ENCODE results near the gene SURF6. TPM values are rescaled to one million over a fixed set of nuclear protein-coding genes. Genes with fewer than 3 reads are reported as not detected.

Gene SURF6
- total RNA-seq, 1 experiment from 2014 or later = 16.1 TPM

GRCh38 chr9:133282464-133283238, 53.3 kb downstream of the SURF6 start:
- BruUV-seq (replicated peaks) = no TSS peak
- ChIA-PET POLR2A (no interaction called here), CTCF (no interaction called here)
- Histone ChIP-seq H3K4me3 (ENCODE audit: low read depth in 2 of 2, low read length in 2 of 2) (no peak overlapping the region), H3K9me3 (ENCODE audit: control insufficient read depth, insufficient read depth, low read depth, low read length) (no peaks in the 10 kb centered on the region), H3K27me3 (ENCODE audit: control insufficient read depth, insufficient read depth, low read length) (no peaks in the 10 kb centered on the region), H3K4me1 (ENCODE audit: control insufficient read depth, insufficient read depth, low read length) (no peaks in the 10 kb centered on the region), H3K27ac (ENCODE audit: low read length) (no peak overlapping the region), H3K36me3 (ENCODE audit: control insufficient read depth, insufficient read depth, low read length) (no peaks in the 10 kb centered on the region)
- no peak for DNase-seq (ENCODE audit: low read depth, low spot score)
- TF ChIP-seq TCF7L2 (IDR thresholded peaks at IDR 0.05; ENCODE audit: low read depth, low read length) (no peak), SIN3A (IDR thresholded peaks at IDR 0.05; ENCODE audit: borderline replicate concordance, insufficient read depth, low read depth, low read length) (no peak), POLR2AphosphoS5 (IDR thresholded peaks at IDR 0.05; ENCODE audit: low read depth, low read length) (no peak)
- TF ChIP-seq, protein P1, sequence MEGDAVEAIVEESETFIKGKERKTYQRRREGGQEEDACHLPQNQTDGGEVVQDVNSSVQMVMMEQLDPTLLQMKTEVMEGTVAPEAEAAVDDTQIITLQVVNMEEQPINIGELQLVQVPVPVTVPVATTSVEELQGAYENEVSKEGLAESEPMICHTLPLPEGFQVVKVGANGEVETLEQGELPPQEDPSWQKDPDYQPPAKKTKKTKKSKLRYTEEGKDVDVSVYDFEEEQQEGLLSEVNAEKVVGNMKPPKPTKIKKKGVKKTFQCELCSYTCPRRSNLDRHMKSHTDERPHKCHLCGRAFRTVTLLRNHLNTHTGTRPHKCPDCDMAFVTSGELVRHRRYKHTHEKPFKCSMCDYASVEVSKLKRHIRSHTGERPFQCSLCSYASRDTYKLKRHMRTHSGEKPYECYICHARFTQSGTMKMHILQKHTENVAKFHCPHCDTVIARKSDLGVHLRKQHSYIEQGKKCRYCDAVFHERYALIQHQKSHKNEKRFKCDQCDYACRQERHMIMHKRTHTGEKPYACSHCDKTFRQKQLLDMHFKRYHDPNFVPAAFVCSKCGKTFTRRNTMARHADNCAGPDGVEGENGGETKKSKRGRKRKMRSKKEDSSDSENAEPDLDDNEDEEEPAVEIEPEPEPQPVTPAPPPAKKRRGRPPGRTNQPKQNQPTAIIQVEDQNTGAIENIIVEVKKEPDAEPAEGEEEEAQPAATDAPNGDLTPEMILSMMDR (IDR thresholded peaks at IDR 0.05) = no peak
- TF ChIP-seq, protein P2, sequence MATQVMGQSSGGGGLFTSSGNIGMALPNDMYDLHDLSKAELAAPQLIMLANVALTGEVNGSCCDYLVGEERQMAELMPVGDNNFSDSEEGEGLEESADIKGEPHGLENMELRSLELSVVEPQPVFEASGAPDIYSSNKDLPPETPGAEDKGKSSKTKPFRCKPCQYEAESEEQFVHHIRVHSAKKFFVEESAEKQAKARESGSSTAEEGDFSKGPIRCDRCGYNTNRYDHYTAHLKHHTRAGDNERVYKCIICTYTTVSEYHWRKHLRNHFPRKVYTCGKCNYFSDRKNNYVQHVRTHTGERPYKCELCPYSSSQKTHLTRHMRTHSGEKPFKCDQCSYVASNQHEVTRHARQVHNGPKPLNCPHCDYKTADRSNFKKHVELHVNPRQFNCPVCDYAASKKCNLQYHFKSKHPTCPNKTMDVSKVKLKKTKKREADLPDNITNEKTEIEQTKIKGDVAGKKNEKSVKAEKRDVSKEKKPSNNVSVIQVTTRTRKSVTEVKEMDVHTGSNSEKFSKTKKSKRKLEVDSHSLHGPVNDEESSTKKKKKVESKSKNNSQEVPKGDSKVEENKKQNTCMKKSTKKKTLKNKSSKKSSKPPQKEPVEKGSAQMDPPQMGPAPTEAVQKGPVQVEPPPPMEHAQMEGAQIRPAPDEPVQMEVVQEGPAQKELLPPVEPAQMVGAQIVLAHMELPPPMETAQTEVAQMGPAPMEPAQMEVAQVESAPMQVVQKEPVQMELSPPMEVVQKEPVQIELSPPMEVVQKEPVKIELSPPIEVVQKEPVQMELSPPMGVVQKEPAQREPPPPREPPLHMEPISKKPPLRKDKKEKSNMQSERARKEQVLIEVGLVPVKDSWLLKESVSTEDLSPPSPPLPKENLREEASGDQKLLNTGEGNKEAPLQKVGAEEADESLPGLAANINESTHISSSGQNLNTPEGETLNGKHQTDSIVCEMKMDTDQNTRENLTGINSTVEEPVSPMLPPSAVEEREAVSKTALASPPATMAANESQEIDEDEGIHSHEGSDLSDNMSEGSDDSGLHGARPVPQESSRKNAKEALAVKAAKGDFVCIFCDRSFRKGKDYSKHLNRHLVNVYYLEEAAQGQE (IDR thresholded peaks at IDR 0.05; ENCODE audit: insufficient read depth in 1 of 2, low read depth in 2 of 2, low read length in 1 of 2) = no peak
- in situ Hi-C loops (cut with HindIII; ENCODE audit: low pct_unique_long_range_greater_than_20kb, low sequenced_read_pairs) = no loop called here
- intact Hi-C loops (cut with micrococcal nuclease; ENCODE audit: unreplicated experiment) = no loop called here
- no peak for ATAC-seq

GRCh38 chr9:133280392-133280791, 55.6 kb downstream of the SURF6 start:
- Histone ChIP-seq H3K27ac (ENCODE audit: low read length) (no peak overlapping the region), H3K4me1 (ENCODE audit: control insufficient read depth, insufficient read depth, low read length) (no peaks in the 10 kb centered on the region), H3K9me3 (ENCODE audit: control insufficient read depth, insufficient read depth, low read depth, low read length) (no peaks in the 10 kb centered on the region), H3K27me3 (ENCODE audit: control insufficient read depth, insufficient read depth, low read length) (no peaks in the 10 kb centered on the region), H3K36me3 (ENCODE audit: control insufficient read depth, insufficient read depth, low read length) (no peaks in the 10 kb centered on the region), H3K4me3 (ENCODE audit: low read depth in 2 of 2, low read length in 2 of 2) (no peak overlapping the region)
- ChIA-PET POLR2A (no interaction called here), CTCF (interaction anchor here (0.7 kb wide), 1 partner anchor 695 kb away, joined by 4 read pairs; no protein-coding TSS in a partner anchor)
- in situ Hi-C loops (cut with HindIII; ENCODE audit: low pct_unique_long_range_greater_than_20kb, low sequenced_read_pairs) (no loop called here), intact Hi-C loops (cut with micrococcal nuclease; ENCODE audit: unreplicated experiment) (no loop called here)
- ATAC-seq (no peak), DNase-seq (ENCODE audit: low read depth, low spot score) (no peak)
- no TSS peak for BruUV-seq (replicated peaks)
- no peak for TF ChIP-seq TCF7L2 (IDR thresholded peaks at IDR 0.05; ENCODE audit: low read depth, low read length)
- TF ChIP-seq, protein P1 (IDR thresholded peaks at IDR 0.05) = no peak
- no peak for TF ChIP-seq POLR2AphosphoS5 (IDR thresholded peaks at IDR 0.05; ENCODE audit: low read depth, low read length)
- no peak for TF ChIP-seq SIN3A (IDR thresholded peaks at IDR 0.05; ENCODE audit: borderline replicate concordance, insufficient read depth, low read depth, low read length)
- TF ChIP-seq, protein P2 (IDR thresholded peaks at IDR 0.05; ENCODE audit: insufficient read depth in 1 of 2, low read depth in 2 of 2, low read length in 1 of 2) = no peak
